Fibroblast of lung (primary cell): Measurements from ENCODE around the gene TP53AIP1. TPM values are rescaled to one million over a fixed set of nuclear protein-coding genes. Genes with fewer than 3 reads are reported as not detected.

Source experiments
- DNase-seq, 2 donors: peaks; one replicate each; pipeline versions ENCODE4 v3.0.0 to v3.0.0-alpha.2; 2010; ENCODE audit warnings: low read depth in 2 of 2
- H2AFZ ChIP-seq: 2 replicates; pipeline ENCODE4 v1.5.1; 2012; ENCODE audit warnings: low read length, control low read depth, inconsistent platforms
- H3K27ac ChIP-seq: 2 replicates; pipeline ENCODE4 v1.5.1; 2011; ENCODE audit warnings: low read length, control low read depth; ENCODE audit not compliant: insufficient read depth
- H3K27me3 ChIP-seq: 2 replicates; pipeline ENCODE4 v1.5.1; 2011; ENCODE audit warnings: mild to moderate bottlenecking, low read length; ENCODE audit not compliant: control insufficient read depth, insufficient read depth
- H3K36me3 ChIP-seq: 2 replicates; pipeline ENCODE4 v1.5.1; 2011; ENCODE audit warnings: low read length; ENCODE audit not compliant: control insufficient read depth, insufficient read depth
- H3K4me1 ChIP-seq: 2 replicates; pipeline ENCODE4 v1.5.1; 2011; ENCODE audit warnings: low read length; ENCODE audit not compliant: control insufficient read depth, insufficient read depth; ENCODE audit errors: extremely low read depth
- H3K4me2 ChIP-seq: 2 replicates; pipeline ENCODE4 v1.5.1; 2011; ENCODE audit warnings: low read length, control low read depth; ENCODE audit not compliant: insufficient read depth; ENCODE audit errors: extremely low read depth
- H3K4me3 ChIP-seq, 4 experiments: fragments of 200-600 bp in 1 of 4; sonication (generic) in 1 of 4; replicated peaks in 1 of 4; 2 replicates each; pipeline ENCODE4 v1.5.1; 2011 to 2016; ENCODE audit warnings: low read length in 4 of 4, low read depth in 3 of 4, mild to moderate bottlenecking in 3 of 4, control low read depth in 2 of 4, inconsistent platforms in 1 of 4, mixed read lengths in 1 of 4; ENCODE audit not compliant: insufficient read depth in 1 of 4; ENCODE audit errors: control extremely low read depth in 1 of 4
- H3K79me2 ChIP-seq: 2 replicates; pipeline ENCODE4 v1.5.1; 2012; ENCODE audit warnings: mild to moderate bottlenecking, low read length, inconsistent platforms; ENCODE audit not compliant: control insufficient read depth, insufficient read depth
- H3K9ac ChIP-seq: 2 replicates; pipeline ENCODE4 v1.5.1; 2011; ENCODE audit warnings: mild to moderate bottlenecking, low read length, control low read depth; ENCODE audit not compliant: insufficient read depth
- H3K9me3 ChIP-seq: 2 replicates; pipeline ENCODE4 v1.5.1; 2012; ENCODE audit warnings: low read depth, low read length; ENCODE audit not compliant: control insufficient read depth, insufficient read depth
- H4K20me1 ChIP-seq: 2 replicates; pipeline ENCODE4 v1.5.1; 2011; ENCODE audit warnings: low read length; ENCODE audit not compliant: control insufficient read depth, insufficient read depth; ENCODE audit errors: extremely low read depth
- EZH2 ChIP-seq: IDR thresholded peaks from 2 replicates; pipeline ENCODE4 v1.5.1; 2012; ENCODE audit warnings: low read length, control low read depth, mild to moderate bottlenecking; ENCODE audit errors: missing control alignments
- polyA plus RNA-seq, 2 donors: library from polyadenylated mRNA; depleted of rRNA in 1 of 2; stranded (reverse) in 1 of 2; unstranded in 1 of 2; fragments of >200 nt; gene quantifications; 2 replicates each; pipeline ENCODE4 v1.2.1, GENCODE V29; 2011 to 2012; ENCODE audit warnings: missing spikeins in 1 of 2
- total RNA-seq: library from RNA; depleted of rRNA; stranded (reverse); fragments of >200 nt; gene quantifications from 2 replicates; pipeline ENCODE4 v1.2.1, GENCODE V29; 2014
- TF ChIP-seq, protein P1 (sequence below), 2 donors: IDR thresholded peaks in 1 of 2; conservative IDR thresholded peaks in 1 of 2; 1 replicate in 1 of 2; 2 replicates in 1 of 2; pipeline ENCODE4 v1.5.1; 2011 to 2012; ENCODE audit warnings: low read length in 2 of 2, control low read depth in 1 of 2, inconsistent platforms in 1 of 2, low read depth in 1 of 2, mild to moderate bottlenecking in 1 of 2

TP53AIP1 gene
- total and polyA plus RNA-seq, 2 donors (not counting 1 experiment from before 2014, with no cell fraction given), result not detected

- H3K4me1 ChIP-seq, result no peaks in the 10 kb centered on the region
- H3K4me3 ChIP-seq, result no peak overlapping the region
- H3K9ac ChIP-seq, result no peak overlapping the region
- no peaks in the 10 kb centered on the region for H3K9me3 ChIP-seq
- no peaks in the 10 kb centered on the region for H4K20me1 ChIP-seq
- no peak for DNase-seq
- H3K27ac ChIP-seq, result no peak overlapping the region
- no peak overlapping the region for H2AFZ ChIP-seq
- no peak overlapping the region for H3K4me2 ChIP-seq
- H3K79me2 ChIP-seq, result no peaks in the 10 kb centered on the region
- TF ChIP-seq EZH2, result no peak
- TF ChIP-seq, protein P1, sequence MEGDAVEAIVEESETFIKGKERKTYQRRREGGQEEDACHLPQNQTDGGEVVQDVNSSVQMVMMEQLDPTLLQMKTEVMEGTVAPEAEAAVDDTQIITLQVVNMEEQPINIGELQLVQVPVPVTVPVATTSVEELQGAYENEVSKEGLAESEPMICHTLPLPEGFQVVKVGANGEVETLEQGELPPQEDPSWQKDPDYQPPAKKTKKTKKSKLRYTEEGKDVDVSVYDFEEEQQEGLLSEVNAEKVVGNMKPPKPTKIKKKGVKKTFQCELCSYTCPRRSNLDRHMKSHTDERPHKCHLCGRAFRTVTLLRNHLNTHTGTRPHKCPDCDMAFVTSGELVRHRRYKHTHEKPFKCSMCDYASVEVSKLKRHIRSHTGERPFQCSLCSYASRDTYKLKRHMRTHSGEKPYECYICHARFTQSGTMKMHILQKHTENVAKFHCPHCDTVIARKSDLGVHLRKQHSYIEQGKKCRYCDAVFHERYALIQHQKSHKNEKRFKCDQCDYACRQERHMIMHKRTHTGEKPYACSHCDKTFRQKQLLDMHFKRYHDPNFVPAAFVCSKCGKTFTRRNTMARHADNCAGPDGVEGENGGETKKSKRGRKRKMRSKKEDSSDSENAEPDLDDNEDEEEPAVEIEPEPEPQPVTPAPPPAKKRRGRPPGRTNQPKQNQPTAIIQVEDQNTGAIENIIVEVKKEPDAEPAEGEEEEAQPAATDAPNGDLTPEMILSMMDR (conservative IDR thresholded peaks at IDR 0.05 in 1 of 2, IDR thresholded peaks at IDR 0.05 in 1 of 2; ENCODE audit: low read depth in 1 of 2, low read length in 2 of 2), result no peak
- peaks cover 8% of the 10 kb centered on the region for H3K27me3 ChIP-seq
- H3K36me3 ChIP-seq, result no peaks in the 10 kb centered on the region
These were observed 831 bp upstream of the TP53AIP1 start for GRCh38 chr11:128943428-128943976.

DNA sequence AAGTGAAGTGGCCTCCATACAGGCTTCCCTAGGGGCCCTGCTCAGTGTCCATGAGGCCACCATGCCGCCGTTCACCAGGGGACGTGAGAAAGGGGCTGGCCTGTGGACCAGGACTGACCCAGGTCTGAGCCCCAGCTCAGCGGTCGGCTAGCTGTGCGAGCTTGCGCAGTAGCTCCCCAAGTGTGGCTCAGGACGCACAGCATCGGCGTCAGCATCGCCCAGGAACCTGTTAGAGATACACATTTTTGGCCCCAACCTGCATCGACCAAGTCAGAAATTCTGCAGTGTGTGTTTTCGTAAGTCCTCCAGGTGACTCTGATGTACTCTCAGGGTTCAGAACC is 429 bp downstream of the TP53AIP1 start:
- H3K79me2 ChIP-seq, result no peaks in the 10 kb centered on the region
- no peak overlapping the region for H2AFZ ChIP-seq
- H3K4me2 ChIP-seq, result no peak overlapping the region
- H3K4me3 ChIP-seq, result no peak overlapping the region
- no peak overlapping the region for H3K27ac ChIP-seq
- DNase-seq, result no peak
- TF ChIP-seq EZH2, result no peak
- TF ChIP-seq, protein P1 (conservative IDR thresholded peaks at IDR 0.05 in 1 of 2, IDR thresholded peaks at IDR 0.05 in 1 of 2; ENCODE audit: low read depth in 1 of 2, low read length in 2 of 2), result no peak
- H3K36me3 ChIP-seq, result no peaks in the 10 kb centered on the region
- H3K27me3 ChIP-seq, result peaks cover 8% of the 10 kb centered on the region
- H3K9me3 ChIP-seq, result no peaks in the 10 kb centered on the region
- no peaks in the 10 kb centered on the region for H4K20me1 ChIP-seq
- no peaks in the 10 kb centered on the region for H3K4me1 ChIP-seq
- H3K9ac ChIP-seq, result no peak overlapping the region

- H3K27ac ChIP-seq, result no peak overlapping the region
- DNase-seq, result no peak
- no peaks in the 10 kb centered on the region for H4K20me1 ChIP-seq
- no peaks in the 10 kb centered on the region for H3K79me2 ChIP-seq
- H3K4me2 ChIP-seq, result no peak overlapping the region
- TF ChIP-seq, protein P1 (conservative IDR thresholded peaks at IDR 0.05 in 1 of 2, IDR thresholded peaks at IDR 0.05 in 1 of 2; ENCODE audit: low read depth in 1 of 2, low read length in 2 of 2), result no peak
- no peak for TF ChIP-seq EZH2
- H3K36me3 ChIP-seq, result no peaks in the 10 kb centered on the region
- no peaks in the 10 kb centered on the region for H3K4me1 ChIP-seq
- H2AFZ ChIP-seq, result no peak overlapping the region
- H3K4me3 ChIP-seq, result no peak overlapping the region
- no peaks in the 10 kb centered on the region for H3K9me3 ChIP-seq
- H3K9ac ChIP-seq, result no peak overlapping the region
- peaks cover 8% of the 10 kb centered on the region for H3K27me3 ChIP-seq
These were observed 949 bp downstream of the TP53AIP1 start for GRCh38 chr11:128941573-128942271.
